ENCODE data around the gene FAM72D.
"Not testable (repeated sequence)": the region's sequence is repeated elsewhere in the genome, so short reads cannot be mapped to it uniquely, and the experiment has no call there.

DNA sequence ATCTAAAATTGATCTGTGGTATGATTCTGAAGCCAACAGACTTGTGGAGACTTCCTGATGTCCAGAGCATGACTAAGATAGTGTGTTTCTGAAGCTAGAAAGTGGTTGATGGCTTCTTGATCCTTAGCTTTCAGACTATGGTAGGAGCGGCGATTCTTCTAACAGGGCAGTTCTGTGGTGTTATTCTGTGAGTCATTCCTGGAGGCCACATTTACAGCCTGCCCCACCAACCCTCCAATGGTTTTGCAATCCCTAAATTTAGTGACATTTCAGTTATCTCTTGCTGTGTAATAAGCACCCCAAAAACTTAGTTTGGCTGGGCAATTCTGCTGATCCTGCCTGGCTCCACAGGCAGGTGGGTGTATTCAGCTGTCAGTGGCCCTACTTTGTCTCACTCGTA lies 24.1 kb downstream of the FAM72D start:
- TF ChIP-seq CREB1 (IDR thresholded peaks at IDR 0.05; ENCODE audit: low read depth); TAF1 (IDR thresholded peaks at IDR 0.05; ENCODE audit: borderline replicate concordance, low read depth, low read length); POLR2A (IDR thresholded peaks at IDR 0.05; ENCODE audit: low read depth, low read length); WRNIP1 (IDR thresholded peaks at IDR 0.05; ENCODE audit: borderline replicate concordance, low read depth, low read length); ZNF24 (IDR thresholded peaks at IDR 0.05); GABPA (IDR thresholded peaks at IDR 0.05; ENCODE audit: low read depth); RELA (IDR thresholded peaks at IDR 0.05; ENCODE audit: borderline replicate concordance, partially characterized antibody); TCF12 (IDR thresholded peaks at IDR 0.05; ENCODE audit: low read depth, low read length): not testable (repeated sequence)
- TF ChIP-seq, protein P1, sequence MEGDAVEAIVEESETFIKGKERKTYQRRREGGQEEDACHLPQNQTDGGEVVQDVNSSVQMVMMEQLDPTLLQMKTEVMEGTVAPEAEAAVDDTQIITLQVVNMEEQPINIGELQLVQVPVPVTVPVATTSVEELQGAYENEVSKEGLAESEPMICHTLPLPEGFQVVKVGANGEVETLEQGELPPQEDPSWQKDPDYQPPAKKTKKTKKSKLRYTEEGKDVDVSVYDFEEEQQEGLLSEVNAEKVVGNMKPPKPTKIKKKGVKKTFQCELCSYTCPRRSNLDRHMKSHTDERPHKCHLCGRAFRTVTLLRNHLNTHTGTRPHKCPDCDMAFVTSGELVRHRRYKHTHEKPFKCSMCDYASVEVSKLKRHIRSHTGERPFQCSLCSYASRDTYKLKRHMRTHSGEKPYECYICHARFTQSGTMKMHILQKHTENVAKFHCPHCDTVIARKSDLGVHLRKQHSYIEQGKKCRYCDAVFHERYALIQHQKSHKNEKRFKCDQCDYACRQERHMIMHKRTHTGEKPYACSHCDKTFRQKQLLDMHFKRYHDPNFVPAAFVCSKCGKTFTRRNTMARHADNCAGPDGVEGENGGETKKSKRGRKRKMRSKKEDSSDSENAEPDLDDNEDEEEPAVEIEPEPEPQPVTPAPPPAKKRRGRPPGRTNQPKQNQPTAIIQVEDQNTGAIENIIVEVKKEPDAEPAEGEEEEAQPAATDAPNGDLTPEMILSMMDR (IDR thresholded peaks at IDR 0.05 in 2 of 3, conservative IDR thresholded peaks at IDR 0.05 in 1 of 3; ENCODE audit: control insufficient read depth in 2 of 3, extremely low read depth in 1 of 3, insufficient read depth in 1 of 3, low read depth in 3 of 3, low read length in 3 of 3): not testable (repeated sequence)
- TF ChIP-seq, protein P2, sequence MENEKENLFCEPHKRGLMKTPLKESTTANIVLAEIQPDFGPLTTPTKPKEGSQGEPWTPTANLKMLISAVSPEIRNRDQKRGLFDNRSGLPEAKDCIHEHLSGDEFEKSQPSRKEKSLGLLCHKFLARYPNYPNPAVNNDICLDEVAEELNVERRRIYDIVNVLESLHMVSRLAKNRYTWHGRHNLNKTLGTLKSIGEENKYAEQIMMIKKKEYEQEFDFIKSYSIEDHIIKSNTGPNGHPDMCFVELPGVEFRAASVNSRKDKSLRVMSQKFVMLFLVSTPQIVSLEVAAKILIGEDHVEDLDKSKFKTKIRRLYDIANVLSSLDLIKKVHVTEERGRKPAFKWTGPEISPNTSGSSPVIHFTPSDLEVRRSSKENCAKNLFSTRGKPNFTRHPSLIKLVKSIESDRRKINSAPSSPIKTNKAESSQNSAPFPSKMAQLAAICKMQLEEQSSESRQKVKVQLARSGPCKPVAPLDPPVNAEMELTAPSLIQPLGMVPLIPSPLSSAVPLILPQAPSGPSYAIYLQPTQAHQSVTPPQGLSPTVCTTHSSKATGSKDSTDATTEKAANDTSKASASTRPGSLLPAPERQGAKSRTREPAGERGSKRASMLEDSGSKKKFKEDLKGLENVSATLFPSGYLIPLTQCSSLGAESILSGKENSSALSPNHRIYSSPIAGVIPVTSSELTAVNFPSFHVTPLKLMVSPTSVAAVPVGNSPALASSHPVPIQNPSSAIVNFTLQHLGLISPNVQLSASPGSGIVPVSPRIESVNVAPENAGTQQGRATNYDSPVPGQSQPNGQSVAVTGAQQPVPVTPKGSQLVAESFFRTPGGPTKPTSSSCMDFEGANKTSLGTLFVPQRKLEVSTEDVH (IDR thresholded peaks at IDR 0.05; ENCODE audit: low read depth, partially characterized antibody): not testable (repeated sequence)
- TF ChIP-seq, protein P3, sequence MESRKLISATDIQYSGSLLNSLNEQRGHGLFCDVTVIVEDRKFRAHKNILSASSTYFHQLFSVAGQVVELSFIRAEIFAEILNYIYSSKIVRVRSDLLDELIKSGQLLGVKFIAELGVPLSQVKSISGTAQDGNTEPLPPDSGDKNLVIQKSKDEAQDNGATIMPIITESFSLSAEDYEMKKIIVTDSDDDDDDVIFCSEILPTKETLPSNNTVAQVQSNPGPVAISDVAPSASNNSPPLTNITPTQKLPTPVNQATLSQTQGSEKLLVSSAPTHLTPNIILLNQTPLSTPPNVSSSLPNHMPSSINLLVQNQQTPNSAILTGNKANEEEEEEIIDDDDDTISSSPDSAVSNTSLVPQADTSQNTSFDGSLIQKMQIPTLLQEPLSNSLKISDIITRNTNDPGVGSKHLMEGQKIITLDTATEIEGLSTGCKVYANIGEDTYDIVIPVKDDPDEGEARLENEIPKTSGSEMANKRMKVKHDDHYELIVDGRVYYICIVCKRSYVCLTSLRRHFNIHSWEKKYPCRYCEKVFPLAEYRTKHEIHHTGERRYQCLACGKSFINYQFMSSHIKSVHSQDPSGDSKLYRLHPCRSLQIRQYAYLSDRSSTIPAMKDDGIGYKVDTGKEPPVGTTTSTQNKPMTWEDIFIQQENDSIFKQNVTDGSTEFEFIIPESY (IDR thresholded peaks at IDR 0.05): not testable (repeated sequence)
- TF ChIP-seq, protein P4, sequence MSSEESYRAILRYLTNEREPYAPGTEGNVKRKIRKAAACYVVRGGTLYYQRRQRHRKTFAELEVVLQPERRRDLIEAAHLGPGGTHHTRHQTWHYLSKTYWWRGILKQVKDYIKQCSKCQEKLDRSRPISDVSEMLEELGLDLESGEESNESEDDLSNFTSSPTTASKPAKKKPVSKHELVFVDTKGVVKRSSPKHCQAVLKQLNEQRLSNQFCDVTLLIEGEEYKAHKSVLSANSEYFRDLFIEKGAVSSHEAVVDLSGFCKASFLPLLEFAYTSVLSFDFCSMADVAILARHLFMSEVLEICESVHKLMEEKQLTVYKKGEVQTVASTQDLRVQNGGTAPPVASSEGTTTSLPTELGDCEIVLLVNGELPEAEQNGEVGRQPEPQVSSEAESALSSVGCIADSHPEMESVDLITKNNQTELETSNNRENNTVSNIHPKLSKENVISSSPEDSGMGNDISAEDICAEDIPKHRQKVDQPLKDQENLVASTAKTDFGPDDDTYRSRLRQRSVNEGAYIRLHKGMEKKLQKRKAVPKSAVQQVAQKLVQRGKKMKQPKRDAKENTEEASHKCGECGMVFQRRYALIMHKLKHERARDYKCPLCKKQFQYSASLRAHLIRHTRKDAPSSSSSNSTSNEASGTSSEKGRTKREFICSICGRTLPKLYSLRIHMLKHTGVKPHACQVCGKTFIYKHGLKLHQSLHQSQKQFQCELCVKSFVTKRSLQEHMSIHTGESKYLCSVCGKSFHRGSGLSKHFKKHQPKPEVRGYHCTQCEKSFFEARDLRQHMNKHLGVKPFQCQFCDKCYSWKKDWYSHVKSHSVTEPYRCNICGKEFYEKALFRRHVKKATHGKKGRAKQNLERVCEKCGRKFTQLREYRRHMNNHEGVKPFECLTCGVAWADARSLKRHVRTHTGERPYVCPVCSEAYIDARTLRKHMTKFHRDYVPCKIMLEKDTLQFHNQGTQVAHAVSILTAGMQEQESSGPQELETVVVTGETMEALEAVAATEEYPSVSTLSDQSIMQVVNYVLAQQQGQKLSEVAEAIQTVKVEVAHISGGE (CRISPR knock-in tag; IDR thresholded peaks at IDR 0.05): not testable (repeated sequence)

Data from GM12878 (cell line).